NT2/D1 (cell line): Measurements from ENCODE around the gene RAC2.

Experiments
- YY1 ChIP-seq: IDR thresholded peaks from 2 replicates; pipeline ENCODE4 v1.6.1; 2011; ENCODE audit not compliant: insufficient read length, insufficient read depth
- ZNF274 ChIP-seq: IDR thresholded peaks from 2 replicates; pipeline ENCODE4 v1.6.1; 2011; ENCODE audit warnings: mild to moderate bottlenecking, low read depth, low read length

GRCh38 chr22:37219533-37219932, 24.5 kb downstream of the RAC2 start:
- TF ChIP-seq YY1 = no peak
- TF ChIP-seq ZNF274 = no peak
